Renal cortical epithelial cell (primary cell): ENCODE results near the gene CTNNBL1. TPM values are rescaled to one million over a fixed set of nuclear protein-coding genes. Genes with fewer than 3 reads are reported as not detected.

Experiments
- DNase-seq: peaks from one replicate; pipeline ENCODE4 v3.0.0-alpha.2; 2011; ENCODE audit warnings: low read depth
- total RNA-seq: library from RNA; depleted of rRNA; stranded (reverse); fragments of >200 nt; gene quantifications from 2 replicates; pipeline ENCODE4 v1.2.3, GENCODE V29; 2014

The CTNNBL1 gene
- total RNA-seq, 1 donor from 2014 or later: 29.4 TPM

DNA sequence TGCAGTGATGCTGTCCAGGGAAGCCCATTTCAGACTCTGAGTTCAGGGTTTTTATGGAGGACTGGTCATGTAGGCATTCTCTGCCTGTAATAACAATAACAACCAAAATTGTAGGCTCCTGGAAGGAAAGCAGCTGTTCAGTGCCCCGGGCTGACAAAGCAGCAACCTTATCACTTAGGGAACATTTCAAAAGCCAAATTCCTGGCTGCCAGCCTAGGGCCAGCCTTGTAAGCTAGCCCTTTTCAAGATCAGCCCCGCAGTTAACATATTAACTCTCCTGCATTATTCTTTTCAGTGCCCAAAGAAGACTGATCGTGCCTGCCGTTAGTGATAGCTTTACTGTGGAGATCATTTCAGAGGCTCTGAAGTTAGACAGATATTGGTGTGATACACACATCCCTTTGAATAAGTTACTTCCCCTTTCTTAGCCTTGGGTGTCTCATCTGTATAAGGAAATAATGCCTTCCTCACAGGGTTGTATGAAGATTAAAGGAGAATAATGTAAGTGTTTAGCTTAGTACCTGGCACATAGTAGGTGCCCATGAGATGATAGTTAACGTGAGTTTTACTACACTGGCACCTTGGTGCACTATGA lies 44.1 kb downstream of the CTNNBL1 start:
- no peak for DNase-seq

DNA sequence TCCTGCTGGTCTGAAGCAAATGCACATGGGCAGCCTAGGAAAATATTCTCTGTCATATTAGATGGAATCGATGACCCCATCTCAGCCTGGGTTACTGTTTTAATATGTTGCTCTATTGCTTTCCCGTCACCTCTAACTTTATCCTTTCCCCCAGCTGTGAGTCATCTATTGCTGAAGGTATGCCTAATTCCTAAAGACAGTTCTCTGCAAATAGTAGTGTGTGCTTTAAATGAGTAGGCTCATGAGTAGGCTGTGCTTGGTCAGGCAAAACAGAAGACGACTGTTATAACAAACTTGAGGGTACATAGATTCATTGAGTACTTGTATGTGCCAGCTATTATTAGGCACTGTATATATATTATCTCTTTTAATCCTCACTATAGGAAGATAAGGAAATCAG lies 47.2 kb downstream of the CTNNBL1 start:
- DNase-seq: peak; percentile 79

DNA sequence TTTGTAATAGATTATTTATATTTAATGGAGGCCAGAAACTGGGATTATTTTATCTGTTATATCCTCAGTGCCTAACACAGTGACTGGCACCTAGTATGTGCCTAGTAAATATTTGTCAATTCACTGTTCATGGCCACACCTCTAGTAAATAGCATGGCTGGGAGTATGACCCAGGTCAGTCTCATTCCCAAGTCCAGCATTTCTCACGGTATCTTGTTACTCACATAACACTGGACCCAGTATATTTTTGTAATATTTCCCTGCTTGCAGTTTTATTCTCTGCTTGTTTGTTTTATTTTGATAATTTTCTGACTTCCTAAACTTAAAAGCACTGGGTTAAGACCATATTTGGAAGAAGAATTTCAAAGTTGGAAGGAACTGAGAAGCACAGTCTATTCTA lies 47.7 kb downstream of the CTNNBL1 start:
- DNase-seq: no peak

DNA sequence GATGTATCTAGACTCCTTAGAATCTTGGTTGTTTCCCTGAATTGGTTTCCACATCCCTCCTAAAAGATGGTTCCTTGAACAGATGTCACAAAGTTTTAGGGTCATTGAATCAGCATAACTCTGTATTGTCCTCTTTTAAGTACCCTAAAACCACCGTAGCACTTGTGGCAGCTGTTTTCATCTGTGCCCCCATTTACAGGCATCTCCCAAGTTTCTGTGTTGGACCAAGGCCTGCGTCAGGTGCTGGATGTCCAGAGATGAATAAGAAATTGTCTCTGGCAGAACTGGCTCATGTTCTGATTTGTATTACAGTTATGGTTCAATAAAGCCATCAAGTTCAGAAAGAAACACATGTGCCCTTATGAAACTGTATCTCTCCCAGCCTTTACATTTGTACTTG lies 48.3 kb downstream of the CTNNBL1 start:
- DNase-seq: no peak

DNA sequence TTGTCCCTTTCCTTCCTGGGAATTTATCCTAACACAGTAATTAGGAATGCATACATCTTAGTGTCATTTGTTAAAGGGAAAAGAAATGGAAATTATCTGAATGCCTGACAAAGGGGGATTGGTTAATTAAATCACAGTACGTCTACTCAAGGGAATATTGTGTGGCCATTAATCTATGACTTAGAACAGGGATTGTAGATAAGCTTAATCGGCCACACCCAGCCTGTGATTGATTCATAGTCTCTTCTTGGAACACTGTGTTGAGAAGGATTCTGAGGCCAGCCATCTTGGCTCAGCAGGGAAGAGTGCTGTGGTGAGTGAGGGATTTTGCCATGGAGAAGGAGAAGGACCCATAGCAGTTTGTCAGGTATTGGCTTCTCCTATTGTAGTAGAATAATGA lies 50.5 kb downstream of the CTNNBL1 start:
- no peak for DNase-seq

GRCh38 chr20:37745553-37745952 lies 51.7 kb downstream of the CTNNBL1 start:
- DNase-seq: no peak

GRCh38 chr20:37748015-37748414 lies 54.2 kb downstream of the CTNNBL1 start:
- DNase-seq: no peak

- DNase-seq: no peak
Measured at GRCh38 chr20:37749218-37749617, 55.4 kb downstream of the CTNNBL1 start.

- DNase-seq: no peak
Measured at GRCh38 chr20:37749620-37750403, 56.0 kb downstream of the CTNNBL1 start.

GRCh38 chr20:37755665-37756064 lies 61.8 kb downstream of the CTNNBL1 start:
- DNase-seq: no peak

DNA sequence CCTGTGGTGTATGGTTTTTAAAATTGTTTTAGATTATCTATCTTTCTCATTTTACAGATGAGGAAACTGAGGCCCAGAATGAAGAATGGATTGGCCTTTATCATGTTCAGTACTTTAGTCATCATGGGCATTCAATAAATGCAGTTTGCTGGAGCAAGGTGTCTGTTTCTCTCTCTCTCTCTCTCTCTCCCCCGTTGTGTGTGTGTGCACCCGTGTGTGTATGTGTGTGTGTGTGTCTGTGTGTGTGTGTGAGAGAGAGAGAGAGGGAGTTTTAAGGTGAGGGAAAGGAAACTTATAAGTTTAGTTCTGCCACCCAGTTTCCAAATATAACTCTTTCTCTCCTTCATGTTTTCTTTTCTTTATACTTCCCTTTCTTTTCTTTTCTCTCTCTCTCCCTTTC lies 62.4 kb downstream of the CTNNBL1 start:
- no peak for DNase-seq

GRCh38 chr20:37757550-37757949 lies 63.7 kb downstream of the CTNNBL1 start:
- no peak for DNase-seq

DNA sequence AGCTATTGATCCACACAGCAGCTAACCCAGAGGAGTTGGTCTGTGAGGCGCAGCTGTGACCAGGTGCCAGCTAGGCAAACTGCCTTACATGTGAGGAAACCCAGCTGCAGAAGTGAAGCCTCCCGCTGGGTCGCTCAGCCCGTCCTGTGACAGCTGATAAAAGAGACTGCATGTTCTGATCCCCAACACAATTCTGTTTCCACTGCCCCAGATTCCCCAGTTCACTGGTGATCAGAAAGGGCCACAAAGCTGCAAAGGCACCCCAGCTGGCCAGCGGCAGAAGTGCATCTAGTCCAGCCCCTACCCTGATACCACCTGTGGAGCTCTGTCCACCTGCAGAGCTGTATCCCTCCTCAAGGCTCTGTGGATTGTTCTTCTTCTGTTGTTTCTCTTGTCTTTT lies 64.5 kb downstream of the CTNNBL1 start:
- DNase-seq: no peak

GRCh38 chr20:37759052-37759553 lies 65.3 kb downstream of the CTNNBL1 start:
- no peak for DNase-seq

- no peak for DNase-seq
Measured at GRCh38 chr20:37759761-37760209, 66.0 kb downstream of the CTNNBL1 start.

DNA sequence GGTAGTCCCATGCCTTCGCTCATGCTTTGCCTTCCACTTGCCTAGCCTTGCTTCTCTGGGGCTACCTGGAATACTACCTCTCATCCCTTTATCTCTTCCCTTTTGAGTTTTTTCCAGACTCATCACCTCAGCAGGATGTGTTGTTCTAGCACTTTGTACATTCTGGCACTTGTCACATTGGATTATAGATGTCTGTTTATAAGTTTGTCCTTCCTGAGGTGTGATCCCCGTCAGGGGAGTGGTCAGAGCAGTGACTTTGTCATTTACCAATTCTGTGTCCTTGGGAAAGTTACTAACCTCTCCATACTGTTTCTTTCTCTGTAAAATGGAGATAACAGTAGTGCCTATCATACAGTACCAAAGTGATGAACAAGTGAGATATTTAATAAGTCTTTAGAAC lies 66.5 kb downstream of the CTNNBL1 start:
- no peak for DNase-seq

DNA sequence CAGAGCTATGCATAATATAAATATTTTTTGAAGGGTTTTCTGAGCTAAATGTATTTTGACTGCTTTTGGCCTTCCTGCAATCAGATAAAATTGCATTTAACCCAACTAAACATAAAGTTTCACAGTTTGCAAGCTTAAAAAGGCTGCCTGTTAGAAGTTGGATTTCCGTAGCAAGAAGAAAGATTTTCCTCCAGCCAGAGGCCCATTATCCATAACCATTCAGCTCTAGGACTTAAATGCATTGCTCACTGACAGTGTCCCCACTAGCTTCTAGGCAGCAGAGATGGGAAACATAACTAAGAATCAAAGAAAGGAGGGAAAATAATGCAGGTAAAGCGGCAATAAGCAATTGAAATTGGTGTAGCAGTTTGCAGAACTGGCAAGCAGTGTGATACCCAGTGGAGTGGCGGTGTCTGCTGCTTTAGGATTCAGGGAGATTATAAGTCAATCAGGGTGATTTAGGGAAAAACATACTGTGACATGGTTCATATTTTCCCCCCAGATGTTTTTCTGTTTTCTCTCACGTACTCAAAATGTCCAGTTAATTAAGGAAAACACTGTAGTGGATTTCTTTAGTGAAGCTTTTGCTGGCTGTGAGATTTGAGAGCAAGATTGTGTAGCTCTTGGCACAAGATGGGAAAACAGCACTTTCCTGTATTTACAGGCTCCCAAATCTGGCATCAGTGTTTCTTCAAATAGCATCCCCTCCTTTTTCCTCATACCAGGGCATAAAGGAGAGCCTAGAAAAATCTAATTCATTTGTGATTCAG lies 69.1 kb downstream of the CTNNBL1 start:
- no peak for DNase-seq

- DNase-seq: no peak
Measured at GRCh38 chr20:37764333-37764935, 70.6 kb downstream of the CTNNBL1 start.

DNA sequence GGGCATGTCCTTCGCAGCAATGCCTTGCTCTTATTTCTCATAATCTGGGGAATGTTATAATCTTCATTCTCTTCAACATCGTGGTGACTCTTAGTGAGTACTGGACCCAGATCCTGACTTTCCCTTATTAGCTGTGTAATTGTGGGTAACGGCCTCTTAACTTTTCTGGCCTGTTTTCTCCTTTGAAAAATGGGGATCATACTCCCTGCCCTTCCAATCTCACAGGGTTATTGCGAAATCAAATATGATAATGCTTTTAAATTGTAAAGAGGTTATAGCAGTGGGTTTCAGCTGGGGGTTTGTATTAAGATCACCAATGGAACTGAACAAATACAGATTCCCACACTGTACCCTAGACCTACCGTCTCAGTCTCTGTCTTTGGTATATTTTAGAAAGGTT lies 77.1 kb downstream of the CTNNBL1 start:
- DNase-seq: no peak

- no peak for DNase-seq
Measured at GRCh38 chr20:37773291-37773826, 79.5 kb downstream of the CTNNBL1 start.

GRCh38 chr20:37774156-37774555 lies 80.3 kb downstream of the CTNNBL1 start:
- DNase-seq: no peak

GRCh38 chr20:37775200-37775599 lies 81.4 kb downstream of the CTNNBL1 start:
- DNase-seq: no peak
